H1 (cell line): ENCODE measurements around the gene ERV3-1. TPM values are rescaled to one million over a fixed set of nuclear protein-coding genes. Genes with fewer than 3 reads are reported as not detected.

ENCODE experiments used
- CTCF ChIA-PET: fragments of 300-600 bp; sonication (Branson Sonifier 250); formaldehyde crosslinking; loops from one replicate; lab custom pipeline; 2021; ENCODE audit not compliant: partially characterized antibody; lab: Charles Lee
- POLR2A ChIA-PET: fragments of 300-600 bp; sonication (Branson Sonifier 250); formaldehyde crosslinking; loops from one replicate; lab custom pipeline; 2021; ENCODE audit warnings: inconsistent platforms; ENCODE audit not compliant: partially characterized antibody; lab: Charles Lee
- DNase-seq, 2 experiments: peaks; one replicate each; pipeline versions ENCODE4 v3.0.0 to v3.0.0-alpha.2; 2010 to 2022; ENCODE audit warnings: low spot score in 2 of 2, low read depth in 1 of 2, mixed read lengths in 1 of 2
- FAIRE-seq: peaks from 2 replicates; lab custom pipeline; 2011; peaks lifted over from hg19 to GRCh38; lab: Jason Lieb, UNC
- H2AFZ ChIP-seq: 2 replicates; pipeline ENCODE4 v1.8.1; 2012; ENCODE audit warnings: low read length, inconsistent platforms
- H2AK5ac ChIP-seq: 2 replicates; pipeline ENCODE4 v1.6.1; 2013; ENCODE audit warnings: low read depth, low read length
- H2BK120ac ChIP-seq: replicated peaks from 2 replicates; pipeline ENCODE3; 2013; ENCODE audit warnings: low read depth, low read length, inconsistent platforms
- H2BK12ac ChIP-seq: 2 replicates; pipeline ENCODE4 v1.6.1; 2013; ENCODE audit warnings: low read depth, low read length
- H2BK15ac ChIP-seq: 2 replicates; pipeline ENCODE4 v1.6.1; 2013; ENCODE audit warnings: low read length
- H2BK20ac ChIP-seq: 2 replicates; pipeline ENCODE4 v1.6.1; 2013; ENCODE audit warnings: low read length
- H2BK5ac ChIP-seq: 2 replicates; pipeline ENCODE4 v1.6.1; 2013; ENCODE audit warnings: low read depth, low read length
- H3K14ac ChIP-seq: 2 replicates; pipeline ENCODE4 v1.6.1; 2013; ENCODE audit warnings: inconsistent platforms; ENCODE audit not compliant: insufficient read length
- H3K18ac ChIP-seq: 2 replicates; pipeline ENCODE4 v1.6.1; 2013; ENCODE audit warnings: low read length; ENCODE audit errors: extremely low read depth
- H3K23ac ChIP-seq: 2 replicates; pipeline ENCODE4 v1.6.1; 2013; ENCODE audit warnings: inconsistent platforms; ENCODE audit not compliant: insufficient read length
- H3K23me2 ChIP-seq: 2 replicates; pipeline ENCODE4 v1.6.1; 2013; ENCODE audit warnings: low read depth, low read length
- H3K27ac ChIP-seq: 2 replicates; pipeline ENCODE4 v1.6.1; 2011; ENCODE audit warnings: low read depth, low read length, inconsistent platforms
- H3K27me3 ChIP-seq, 4 experiments: replicated peaks in 1 of 4; 1 replicate in 1 of 4; 2 replicates in 3 of 4; pipeline versions ENCODE4 v1.6.1 to v1.8.1; 2011 to 2013; ENCODE audit warnings: low read length in 3 of 4, mild to moderate bottlenecking in 3 of 4, inconsistent platforms in 2 of 4, mixed read lengths in 2 of 4, moderate library complexity in 1 of 4; ENCODE audit not compliant: control insufficient read depth in 3 of 4, insufficient read depth in 3 of 4; ENCODE audit errors: extremely low read depth in 1 of 4
- H3K36me3 ChIP-seq, 4 experiments: 2 replicates each; pipeline versions ENCODE4 v1.6.1 to v1.8.1; 2011 to 2013; ENCODE audit warnings: mild to moderate bottlenecking in 4 of 4, low read length in 3 of 4, moderate library complexity in 2 of 4, control low read depth in 1 of 4, inconsistent platforms in 1 of 4; ENCODE audit not compliant: insufficient read depth in 4 of 4, control insufficient read depth in 2 of 4
- H3K4ac ChIP-seq: replicated peaks from 2 replicates; pipeline ENCODE3; 2013; ENCODE audit warnings: low read length, low read depth, mixed read lengths, inconsistent platforms; ENCODE audit not compliant: insufficient read length
- H3K4me1 ChIP-seq, 4 experiments: replicated peaks in 1 of 4; 1 replicate in 1 of 4; 2 replicates in 3 of 4; pipeline versions ENCODE4 v1.6.1 to v1.8.1; 2011 to 2013; ENCODE audit warnings: low read length in 3 of 4, inconsistent platforms in 2 of 4, mixed read lengths in 1 of 4; ENCODE audit not compliant: insufficient read depth in 4 of 4, control insufficient read depth in 3 of 4
- H3K4me2 ChIP-seq, 2 experiments: 2 replicates each; pipeline versions ENCODE4 v1.6.1 to v1.8.1; 2011 to 2013; ENCODE audit warnings: low read depth in 2 of 2, low read length in 2 of 2, control low read depth in 1 of 2, inconsistent platforms in 1 of 2, mild to moderate bottlenecking in 1 of 2; ENCODE audit not compliant: insufficient read depth in 1 of 2
- H3K4me3 ChIP-seq, 4 experiments: fragments of 200-600, 300-600 bp in 1 of 4; sonication (generic), shearing (Covaris generic), sonication (Bioruptor Twin) in 1 of 4; 2 replicates each; pipeline versions ENCODE4 v1.5.1 to v1.8.1; 2011 to 2016; ENCODE audit warnings: low read length in 4 of 4, low read depth in 3 of 4, control low read depth in 2 of 4, inconsistent platforms in 2 of 4, mild to moderate bottlenecking in 2 of 4, mixed read lengths in 1 of 4, moderate library complexity in 1 of 4; ENCODE audit not compliant: insufficient read depth in 2 of 4; ENCODE audit errors: extremely low read depth in 1 of 4
- H3K56ac ChIP-seq: replicated peaks from 2 replicates; pipeline ENCODE3; 2013; ENCODE audit warnings: low read depth, mild to moderate bottlenecking, mixed read lengths, low read length, inconsistent platforms; ENCODE audit not compliant: insufficient read length
- H3K79me1 ChIP-seq: 2 replicates; pipeline ENCODE4 v1.6.1; 2013; ENCODE audit warnings: low read depth, low read length, control low read depth
- H3K79me2 ChIP-seq, 2 experiments: 2 replicates each; pipeline versions ENCODE4 v1.6.1 to v1.8.1; 2012 to 2013; ENCODE audit warnings: low read length in 2 of 2, mild to moderate bottlenecking in 2 of 2, inconsistent platforms in 1 of 2; ENCODE audit not compliant: insufficient read depth in 2 of 2, control insufficient read depth in 1 of 2
- H3K9ac ChIP-seq, 4 experiments: replicated peaks in 1 of 4; 1 replicate in 1 of 4; 2 replicates in 3 of 4; pipeline versions ENCODE4 v1.6.1 to v1.8.1; 2011 to 2013; ENCODE audit warnings: low read depth in 3 of 4, low read length in 3 of 4, control low read depth in 2 of 4, mild to moderate bottlenecking in 2 of 4, moderate library complexity in 2 of 4, inconsistent platforms in 1 of 4; ENCODE audit errors: extremely low read depth in 1 of 4
- H3K9me3 ChIP-seq, 2 experiments: 2 replicates each; pipeline versions ENCODE4 v1.6.1 to v1.8.1; 2012 to 2013; ENCODE audit warnings: mild to moderate bottlenecking in 2 of 2, moderate library complexity in 2 of 2, control low read depth in 1 of 2, inconsistent platforms in 1 of 2, low read depth in 1 of 2, low read length in 1 of 2, mixed read lengths in 1 of 2; ENCODE audit not compliant: insufficient read depth in 2 of 2
- H4K20me1 ChIP-seq, 2 experiments: replicated peaks in 1 of 2; 2 replicates each; pipeline versions ENCODE3 to v1.8.1; 2011 to 2013; ENCODE audit warnings: inconsistent platforms in 2 of 2, low read length in 2 of 2, mild to moderate bottlenecking in 1 of 2; ENCODE audit not compliant: insufficient read depth in 2 of 2, control insufficient read depth in 1 of 2
- H4K5ac ChIP-seq: 2 replicates; pipeline ENCODE4 v1.6.1; 2013; ENCODE audit warnings: low read length, low read depth, mixed read lengths, inconsistent platforms; ENCODE audit not compliant: insufficient read length
- H4K8ac ChIP-seq: 2 replicates; pipeline ENCODE4 v1.8.0; 2013; ENCODE audit warnings: mild to moderate bottlenecking, moderate library complexity, low read length, inconsistent platforms; ENCODE audit not compliant: insufficient read depth; ENCODE audit errors: extremely low read depth
- H4K91ac ChIP-seq: replicated peaks from 2 replicates; pipeline ENCODE3; 2013; ENCODE audit warnings: low read length, mixed read lengths, inconsistent platforms; ENCODE audit not compliant: insufficient read length
- RBBP5 ChIP-seq: IDR thresholded peaks from 2 replicates; pipeline ENCODE4 v1.7.1; 2012; ENCODE audit warnings: low read depth, mild to moderate bottlenecking, inconsistent platforms, low read length, moderate library complexity, borderline replicate concordance
- RNF2 ChIP-seq: fragments of 200-900, 300-1000 bp; sonication (generic); IDR thresholded peaks from 2 replicates; pipeline ENCODE4 v1.7.1; 2016; ENCODE audit warnings: borderline replicate concordance, low read depth, mild to moderate bottlenecking, antibody characterized with exemption, low read length; ENCODE audit not compliant: poor library complexity, severe bottlenecking; ENCODE audit errors: missing control alignments
- WGBS, 2 experiments: shearing (Covaris generic) in 1 of 2; methylation state at CpG; one replicate each; pipeline versions ENCODE4 v1.1.6 to v1.1.7; 2013 to 2015; ENCODE audit warnings: low lambda C conversion rate in 2 of 2, mixed read lengths in 2 of 2, inconsistent platforms in 1 of 2, low coverage in 1 of 2, missing lambda C conversion rate in 1 of 2; ENCODE audit not compliant: insufficient replicate concordance in 2 of 2, insufficient coverage in 1 of 2, insufficient read length in 1 of 2; ENCODE audit errors: extremely low coverage in 1 of 2, missing lambda C conversion rate in 1 of 2; 5-methylcytosine and 5-hydroxymethylcytosine counted together
- polyA plus RNA-seq, 7 experiments: library from polyadenylated mRNA; depleted of rRNA in 3 of 7; stranded (reverse) in 5 of 7; unstranded in 2 of 7; fragments of >200 nt in 5 of 7; fragments of 200-250 nt in 2 of 7; gene quantifications; 1 replicate in 5 of 7; 2 replicates in 1 of 7; 4 replicates in 1 of 7; pipeline versions ENCODE4 v1.2.1 to v1.2.3, GENCODE V29; 2011 to 2013; ENCODE audit warnings: missing spikeins in 2 of 7, mixed read lengths in 2 of 7
- total RNA-seq: library from RNA; stranded (reverse); fragmentation: NEBNext Ultra II Directional; extraction: Animal tissue kit (Norgen Biotek cat#: 25700); gene quantifications from 2 replicates; pipeline ENCODE4 v1.2.1, GENCODE V29; 2021
- TF ChIP-seq, protein P1 (sequence below): IDR thresholded peaks from 2 replicates; pipeline ENCODE4 v1.6.1; 2011; ENCODE audit warnings: low read depth, mild to moderate bottlenecking, low read length; ENCODE audit not compliant: insufficient read depth

Gene ERV3-1
- total and polyA plus RNA-seq, 2 of the 8 experiments (the other 6 are each of a cell fraction or from before 2014, with no cell fraction given) = 9.5 to 9.7 TPM

DNA sequence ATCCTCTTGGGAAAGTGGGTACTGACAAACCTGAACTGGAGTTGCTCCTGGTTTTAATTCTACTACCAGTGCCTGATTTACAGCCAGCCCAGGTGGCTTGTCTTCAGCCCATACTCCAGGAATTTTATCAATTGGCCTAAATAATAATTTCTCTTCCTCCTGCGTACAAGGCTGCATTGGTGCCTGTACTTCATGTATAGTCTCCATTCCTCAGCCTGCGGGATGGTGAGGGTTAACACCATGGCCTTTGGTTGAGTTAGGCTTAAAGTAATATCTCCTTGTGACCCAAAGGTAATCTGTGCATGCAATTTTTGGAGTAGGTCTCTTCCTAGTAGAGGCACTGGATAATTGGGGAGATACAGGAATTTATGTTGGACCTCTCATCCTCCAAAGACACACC lies 10.2 kb downstream of the ERV3-1 start:
- Histone ChIP-seq H3K14ac (no peak overlapping the region), H2BK20ac (no peak overlapping the region), H3K27ac (no peak overlapping the region), H4K91ac (no peak overlapping the region), H2BK5ac (no peak overlapping the region), H3K4me1 (peaks cover 2 to 7% (median 4%) of the 10 kb centered on the region in 4 experiments; a peak in 5 of 7 replicates), H4K5ac (no peak overlapping the region), H3K79me2 (peaks cover 0 to 6% of the 10 kb centered on the region in 2 experiments; a peak in 2 of 4 replicates), H4K20me1 (no peaks in the 10 kb centered on the region), H3K79me1 (no peaks in the 10 kb centered on the region; the same call in 1 of the 2 replicates), H3K56ac (no peak overlapping the region), H3K9me3 (peaks cover 48 to 53% of the 10 kb centered on the region in 2 experiments), H2BK15ac (no peak overlapping the region), H3K23ac (no peak overlapping the region), H2BK12ac (no peak overlapping the region), H2AK5ac (no peak overlapping the region), H3K36me3 (peaks cover 4 to 37% (median 11%) of the 10 kb centered on the region in 4 experiments; a peak in 6 of 8 replicates), H2BK120ac (no peak overlapping the region), H2AFZ (no peak overlapping the region), H3K18ac (no peak overlapping the region), H3K4me2 (no peak overlapping the region), H3K23me2 (no peaks in the 10 kb centered on the region), H3K9ac (no peak overlapping the region), H3K4ac (no peak overlapping the region), H3K4me3 (no peak overlapping the region), H3K27me3 (no peaks in the 10 kb centered on the region), H4K8ac (no peak overlapping the region)
- DNase-seq (no peak), FAIRE-seq (no peak)
- POLR2A ChIA-PET = no interaction called here
- TF ChIP-seq RNF2 = no peak
- no peak for TF ChIP-seq RBBP5
- TF ChIP-seq, protein P1, sequence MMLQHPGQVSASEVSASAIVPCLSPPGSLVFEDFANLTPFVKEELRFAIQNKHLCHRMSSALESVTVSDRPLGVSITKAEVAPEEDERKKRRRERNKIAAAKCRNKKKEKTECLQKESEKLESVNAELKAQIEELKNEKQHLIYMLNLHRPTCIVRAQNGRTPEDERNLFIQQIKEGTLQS = no peak
- WGBS, 2 experiments = 91% methylated on average over 2 of the region's 2 CpGs; no CpG with 5 or more reads in 1 of the 2 experiments
- CTCF ChIA-PET = no interaction called here
